K562 (cell line): ENCODE results near the gene IRF3. TPM values are rescaled to one million over a fixed set of nuclear protein-coding genes. Genes with fewer than 3 reads are reported as not detected.

Source experiments
- BACH1 ChIP-seq: fragments of 200-800 bp; sonication (Bioruptor generic); IDR thresholded peaks from 2 replicates; pipeline ENCODE4 v1.6.1; 2016; ENCODE audit warnings: missing genetic modification characterization, missing compliant biosample characterization
- CCAR2 ChIP-seq: fragments of 200-400 bp; formaldehyde crosslinking; IDR thresholded peaks from 2 replicates; pipeline ENCODE4 v1.6.1; 2017; ENCODE audit warnings: mild to moderate bottlenecking, low read depth, low read length
- CREB1 ChIP-seq, 2 experiments: sonication (generic) in 1 of 2; formaldehyde crosslinking in 1 of 2; IDR thresholded peaks; 2 replicates each; pipeline versions ENCODE4 v1.6.1 to v1.8.0; 2012 to 2022; ENCODE audit warnings: inconsistent platforms in 1 of 2, mild to moderate bottlenecking in 1 of 2, missing genetic modification reagents in 1 of 2, moderate library complexity in 1 of 2
- KDM4B ChIP-seq, 2 experiments: fragments of 450-650 bp in 1 of 2; sonication (generic) in 1 of 2; IDR thresholded peaks; 2 replicates each; pipeline ENCODE4 v1.6.1; 2016 to 2017; ENCODE audit warnings: borderline replicate concordance in 2 of 2, antibody characterized with exemption in 1 of 2, low read depth in 1 of 2, mild to moderate bottlenecking in 1 of 2
- NCOA6 ChIP-seq: fragments of 450-650 bp; IDR thresholded peaks from 2 replicates; pipeline ENCODE4 v1.6.1; 2017; ENCODE audit warnings: mild to moderate bottlenecking
- NR1H2 ChIP-seq: sonication (generic); formaldehyde crosslinking; IDR thresholded peaks from 2 replicates; pipeline ENCODE4 v1.4.0; 2020; ENCODE audit warnings: mild to moderate bottlenecking, missing genetic modification reagents
- OTX1 ChIP-seq: fragments of 450-650 bp; formaldehyde crosslinking; IDR thresholded peaks from 2 replicates; pipeline ENCODE4 v1.4.0; 2022; ENCODE audit warnings: mild to moderate bottlenecking
- PHF21A ChIP-seq: fragments of 450-650 bp; IDR thresholded peaks from 2 replicates; pipeline ENCODE4 v1.6.1; 2017; ENCODE audit warnings: low read depth, borderline replicate concordance
- PML ChIP-seq: IDR thresholded peaks from 2 replicates; pipeline ENCODE4 v1.6.1; 2012; ENCODE audit warnings: low read length, inconsistent platforms
- SIRT6 ChIP-seq: IDR thresholded peaks from one replicate; pipeline ENCODE4 v1.6.1; 2012; ENCODE audit warnings: low read depth, mild to moderate bottlenecking, control low read depth, inconsistent platforms, low read length, moderate library complexity
- SIX5 ChIP-seq, 2 experiments: IDR thresholded peaks; 2 replicates each; pipeline ENCODE4 v1.6.1; 2011; ENCODE audit warnings: low read length in 2 of 2, borderline replicate concordance in 1 of 2, low read depth in 1 of 2, mild to moderate bottlenecking in 1 of 2, moderate library complexity in 1 of 2; ENCODE audit not compliant: insufficient read depth in 1 of 2
- SUPT5H ChIP-seq: fragments of 450-650 bp; IDR thresholded peaks from 2 replicates; pipeline ENCODE4 v1.6.1; 2016
- TCFL5 ChIP-seq: fragments of 250-450 bp; sonication (Bioruptor Pico); conservative IDR thresholded peaks from 2 replicates; pipeline ENCODE4 v1.6.1; 2021; ENCODE audit warnings: mild to moderate bottlenecking, moderate library complexity, matching md5 sums
- ZBED1 ChIP-seq: IDR thresholded peaks from 2 replicates; pipeline ENCODE4 v1.6.1; 2014
- ZNF224 ChIP-seq: sonication (generic); formaldehyde crosslinking; IDR thresholded peaks from 2 replicates; pipeline ENCODE4 v1.8.0; 2022; ENCODE audit warnings: mild to moderate bottlenecking, missing genetic modification reagents
- polyA plus RNA-seq, 8 experiments: library from polyadenylated mRNA; depleted of rRNA in 4 of 8; stranded (reverse) in 5 of 8; unstranded in 3 of 8; fragments of >200 nt; fragmentation: Nextera tagmentation in 2 of 8; fragmentation: Illumina TruSeq in 1 of 8; extraction: Ambion mirVana in 2 of 8; extraction: Trizol in 1 of 8; gene quantifications; 2 replicates each; pipeline versions ENCODE4 v1.2.1 to v1.2.3, GENCODE V29; 2011 to 2014; ENCODE audit warnings: inconsistent platforms in 1 of 8, missing spikeins in 1 of 8
- total RNA-seq, 7 experiments: library from RNA; depleted of rRNA in 6 of 7; stranded (reverse); fragments of >200 nt in 6 of 7; fragmentation: Illumina TruSeq in 2 of 7; extraction: Trizol in 2 of 7; gene quantifications; 2 replicates each; pipeline versions ENCODE4 v1.2.1 to v1.2.3, GENCODE V29; 2011 to 2021; ENCODE audit warnings: low replicate concordance in 1 of 7
- TF ChIP-seq, protein P1 (sequence below): sonication (generic); formaldehyde crosslinking; IDR thresholded peaks from 2 replicates; pipeline ENCODE4 v1.8.1; 2023; ENCODE audit warnings: mild to moderate bottlenecking, missing genetic modification reagents
- TF ChIP-seq, protein P2 (sequence below): sonication (generic); IDR thresholded peaks from 2 replicates; pipeline ENCODE4 v1.6.1; 2016
- TF ChIP-seq, protein P3 (sequence below): sonication (generic); formaldehyde crosslinking; IDR thresholded peaks from 2 replicates; pipeline ENCODE4 v1.5.0; 2020; ENCODE audit warnings: missing genetic modification reagents
- TF ChIP-seq, protein P4 (sequence below): fragments of 250-450 bp; sonication (Bioruptor Pico); IDR thresholded peaks from 2 replicates; pipeline ENCODE4 v1.8.0; 2022; ENCODE audit warnings: inconsistent platforms

Gene IRF3
- total and polyA plus RNA-seq, 9 of the 15 experiments (the other 6 are each of a cell fraction or from before 2014, with no cell fraction given) = 7.5 to 145 (median 65.4) TPM

DNA sequence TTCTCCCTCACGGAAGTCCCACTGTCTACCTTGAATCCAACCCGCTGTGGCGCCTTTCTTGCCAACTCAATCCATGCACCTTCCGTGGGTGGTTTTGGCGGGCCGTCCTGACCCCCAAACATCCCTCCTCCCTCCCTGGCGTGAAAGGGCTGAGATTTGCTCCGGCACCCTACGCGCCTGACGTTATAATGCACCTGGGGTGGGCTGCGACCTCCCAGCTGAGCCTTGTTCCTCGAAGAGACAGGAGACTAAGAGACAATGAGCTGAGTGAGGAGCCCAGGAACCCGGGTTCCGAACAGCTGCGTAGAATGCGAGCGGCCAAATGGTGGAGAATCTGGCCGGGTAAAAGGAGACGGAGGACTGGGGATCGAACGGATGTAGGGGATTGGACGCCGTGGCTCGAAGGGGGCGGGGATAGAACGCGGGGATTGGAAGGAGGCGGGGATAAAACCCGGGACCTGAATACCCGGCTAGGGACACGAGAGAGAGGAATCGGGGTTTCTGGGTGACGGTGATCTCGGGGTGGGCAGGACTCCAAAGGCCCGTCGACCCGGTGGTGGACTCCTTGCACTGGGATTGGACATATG is 25.1 kb upstream of the IRF3 start, which contains the start of gene CPT1C (continued):
- TF ChIP-seq CREB1 (IDR thresholded peaks at IDR 0.05) = no peak
- no peak for TF ChIP-seq CREB1 (CRISPR knock-in tag; IDR thresholded peaks at IDR 0.05)
- no peak for TF ChIP-seq CCAR2
- TF ChIP-seq NR1H2 (CRISPR knock-in tag) = no peak
- no peak for TF ChIP-seq OTX1 (CRISPR knock-in tag)
- TF ChIP-seq BACH1 = no peak
- TF ChIP-seq ZBED1 = no peak
- TF ChIP-seq PHF21A = no peak
- TF ChIP-seq ZNF224 (CRISPR knock-in tag) = no peak
- TF ChIP-seq, protein P1, sequence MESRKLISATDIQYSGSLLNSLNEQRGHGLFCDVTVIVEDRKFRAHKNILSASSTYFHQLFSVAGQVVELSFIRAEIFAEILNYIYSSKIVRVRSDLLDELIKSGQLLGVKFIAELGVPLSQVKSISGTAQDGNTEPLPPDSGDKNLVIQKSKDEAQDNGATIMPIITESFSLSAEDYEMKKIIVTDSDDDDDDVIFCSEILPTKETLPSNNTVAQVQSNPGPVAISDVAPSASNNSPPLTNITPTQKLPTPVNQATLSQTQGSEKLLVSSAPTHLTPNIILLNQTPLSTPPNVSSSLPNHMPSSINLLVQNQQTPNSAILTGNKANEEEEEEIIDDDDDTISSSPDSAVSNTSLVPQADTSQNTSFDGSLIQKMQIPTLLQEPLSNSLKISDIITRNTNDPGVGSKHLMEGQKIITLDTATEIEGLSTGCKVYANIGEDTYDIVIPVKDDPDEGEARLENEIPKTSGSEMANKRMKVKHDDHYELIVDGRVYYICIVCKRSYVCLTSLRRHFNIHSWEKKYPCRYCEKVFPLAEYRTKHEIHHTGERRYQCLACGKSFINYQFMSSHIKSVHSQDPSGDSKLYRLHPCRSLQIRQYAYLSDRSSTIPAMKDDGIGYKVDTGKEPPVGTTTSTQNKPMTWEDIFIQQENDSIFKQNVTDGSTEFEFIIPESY = peak; percentile 47; the same call in 1 of the 2 replicates
- TF ChIP-seq TCFL5 = no peak
- TF ChIP-seq, protein P2, sequence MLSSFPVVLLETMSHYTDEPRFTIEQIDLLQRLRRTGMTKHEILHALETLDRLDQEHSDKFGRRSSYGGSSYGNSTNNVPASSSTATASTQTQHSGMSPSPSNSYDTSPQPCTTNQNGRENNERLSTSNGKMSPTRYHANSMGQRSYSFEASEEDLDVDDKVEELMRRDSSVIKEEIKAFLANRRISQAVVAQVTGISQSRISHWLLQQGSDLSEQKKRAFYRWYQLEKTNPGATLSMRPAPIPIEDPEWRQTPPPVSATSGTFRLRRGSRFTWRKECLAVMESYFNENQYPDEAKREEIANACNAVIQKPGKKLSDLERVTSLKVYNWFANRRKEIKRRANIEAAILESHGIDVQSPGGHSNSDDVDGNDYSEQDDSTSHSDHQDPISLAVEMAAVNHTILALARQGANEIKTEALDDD = no peak
- TF ChIP-seq SIRT6 = peak; percentile 34
- TF ChIP-seq, protein P3, sequence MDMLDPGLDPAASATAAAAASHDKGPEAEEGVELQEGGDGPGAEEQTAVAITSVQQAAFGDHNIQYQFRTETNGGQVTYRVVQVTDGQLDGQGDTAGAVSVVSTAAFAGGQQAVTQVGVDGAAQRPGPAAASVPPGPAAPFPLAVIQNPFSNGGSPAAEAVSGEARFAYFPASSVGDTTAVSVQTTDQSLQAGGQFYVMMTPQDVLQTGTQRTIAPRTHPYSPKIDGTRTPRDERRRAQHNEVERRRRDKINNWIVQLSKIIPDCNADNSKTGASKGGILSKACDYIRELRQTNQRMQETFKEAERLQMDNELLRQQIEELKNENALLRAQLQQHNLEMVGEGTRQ (CRISPR knock-in tag) = no peak
- no peak for TF ChIP-seq KDM4B (IDR thresholded peaks at IDR 0.05; ENCODE audit: borderline replicate concordance in 2 of 2, low read depth in 1 of 2)
- TF ChIP-seq SIX5 (IDR thresholded peaks at IDR 0.05; ENCODE audit: borderline replicate concordance in 1 of 2, insufficient read depth in 1 of 2, low read depth in 1 of 2, low read length in 2 of 2) = no peak
- TF ChIP-seq, protein P4, sequence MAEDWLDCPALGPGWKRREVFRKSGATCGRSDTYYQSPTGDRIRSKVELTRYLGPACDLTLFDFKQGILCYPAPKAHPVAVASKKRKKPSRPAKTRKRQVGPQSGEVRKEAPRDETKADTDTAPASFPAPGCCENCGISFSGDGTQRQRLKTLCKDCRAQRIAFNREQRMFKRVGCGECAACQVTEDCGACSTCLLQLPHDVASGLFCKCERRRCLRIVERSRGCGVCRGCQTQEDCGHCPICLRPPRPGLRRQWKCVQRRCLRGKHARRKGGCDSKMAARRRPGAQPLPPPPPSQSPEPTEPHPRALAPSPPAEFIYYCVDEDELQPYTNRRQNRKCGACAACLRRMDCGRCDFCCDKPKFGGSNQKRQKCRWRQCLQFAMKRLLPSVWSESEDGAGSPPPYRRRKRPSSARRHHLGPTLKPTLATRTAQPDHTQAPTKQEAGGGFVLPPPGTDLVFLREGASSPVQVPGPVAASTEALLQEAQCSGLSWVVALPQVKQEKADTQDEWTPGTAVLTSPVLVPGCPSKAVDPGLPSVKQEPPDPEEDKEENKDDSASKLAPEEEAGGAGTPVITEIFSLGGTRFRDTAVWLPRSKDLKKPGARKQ (CRISPR knock-in tag) = no peak
- no peak for TF ChIP-seq NCOA6
- TF ChIP-seq SUPT5H = 0 out of 2 replicates have a peak, but pooled peaks have one; percentile 44
- no peak for TF ChIP-seq PML
